SK-N-MC (cell line): ENCODE results near the gene SUN3.

Source experiments
- EZH2 ChIP-seq: fragments of 200-600 bp; sonication (generic); IDR thresholded peaks from one replicate; pipeline ENCODE4 v1.6.1; 2017; ENCODE audit warnings: antibody characterized with exemption
- FOXP2 ChIP-seq: optimal IDR thresholded peaks from 2 replicates; pipeline ENCODE3; 2011; ENCODE audit warnings: mild to moderate bottlenecking, moderate library complexity; ENCODE audit not compliant: insufficient read depth; ENCODE audit errors: extremely low read length, control extremely low read depth
- POLR2AphosphoS5 ChIP-seq: IDR thresholded peaks from 2 replicates; pipeline ENCODE4 v1.6.1; 2012; ENCODE audit warnings: mild to moderate bottlenecking, low read depth, low read length, borderline replicate concordance

DNA sequence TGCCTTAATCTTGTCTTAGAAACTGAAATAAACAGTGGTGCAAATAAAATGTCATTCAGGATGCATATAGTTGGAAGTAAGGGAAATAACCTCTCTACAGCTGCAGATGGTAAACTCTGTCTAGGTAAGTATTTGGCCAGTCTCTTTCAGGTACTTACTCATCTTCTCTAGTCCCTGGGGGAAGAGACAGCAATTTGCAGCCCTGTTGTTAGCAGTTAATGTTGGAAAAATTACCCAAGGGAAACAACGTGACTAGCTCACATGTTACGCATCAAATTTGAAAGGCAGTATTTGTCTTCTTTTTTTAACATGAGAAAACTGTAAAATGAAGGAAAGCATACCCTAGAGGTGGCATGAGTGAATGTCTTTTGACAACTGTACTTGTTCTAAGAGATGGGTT is 46.3 kb downstream of the SUN3 start:
- no peak for TF ChIP-seq EZH2
- no peak for TF ChIP-seq POLR2AphosphoS5
- TF ChIP-seq FOXP2 = no peak
